GM12878 (cell line): ENCODE measurements around the gene SLC16A6.
"Not testable (repeated sequence)": the region's sequence is repeated elsewhere in the genome, so short reads cannot be mapped to it uniquely, and the experiment has no call there.

Experiments used
- CHD1 ChIP-seq: IDR thresholded peaks from 2 replicates; pipeline ENCODE4 v1.6.1; 2012; ENCODE audit warnings: low read depth, low read length, improper control_type of control experiment
- CTCF ChIP-seq, 3 experiments: IDR thresholded peaks in 2 of 3; conservative IDR thresholded peaks in 1 of 3; 2 replicates each; pipeline ENCODE4 v1.5.1; 2011; ENCODE audit warnings: low read depth in 3 of 3, low read length in 3 of 3, mild to moderate bottlenecking in 3 of 3, control low read depth in 2 of 3, moderate library complexity in 2 of 3, inconsistent platforms in 1 of 3, mixed read lengths in 1 of 3; ENCODE audit not compliant: control insufficient read depth in 2 of 3, insufficient read depth in 1 of 3; ENCODE audit errors: extremely low read depth in 1 of 3
- EP300 ChIP-seq, 2 experiments: fragments of 150-350 bp in 1 of 2; IDR thresholded peaks; 2 replicates each; pipeline ENCODE4 v1.6.1; 2011 to 2012; ENCODE audit warnings: low read depth in 2 of 2, low read length in 2 of 2, borderline replicate concordance in 1 of 2, improper control_type of control experiment in 1 of 2, inconsistent platforms in 1 of 2; ENCODE audit not compliant: control insufficient read depth in 1 of 2
- KAT2A ChIP-seq: conservative IDR thresholded peaks from 2 replicates; pipeline ENCODE4 v1.6.1; 2011; ENCODE audit warnings: low read depth, low read length; ENCODE audit not compliant: control insufficient read depth
- MAX ChIP-seq: IDR thresholded peaks from 2 replicates; pipeline ENCODE4 v1.6.1; 2012; ENCODE audit warnings: low read depth, low read length, improper control_type of control experiment
- MTA2 ChIP-seq: fragments of 450-650 bp; IDR thresholded peaks from 2 replicates; pipeline ENCODE4 v1.6.1; 2016; ENCODE audit warnings: low read depth, mild to moderate bottlenecking, moderate library complexity
- MTA3 ChIP-seq: IDR thresholded peaks from 2 replicates; pipeline ENCODE4 v1.6.1; 2012; ENCODE audit warnings: low read length, inconsistent platforms, borderline replicate concordance
- POLR2A ChIP-seq: IDR thresholded peaks from 2 replicates; pipeline ENCODE4 v1.6.1; 2011; ENCODE audit warnings: low read depth, mild to moderate bottlenecking, low read length
- SIN3A ChIP-seq: IDR thresholded peaks from 2 replicates; pipeline ENCODE4 v1.6.1; 2012; ENCODE audit warnings: low read depth, low read length, improper control_type of control experiment
- ZNF274 ChIP-seq: IDR thresholded peaks from one replicate; pipeline ENCODE4 v1.8.0; 2011; ENCODE audit not compliant: insufficient read length, insufficient read depth
- ZSCAN29 ChIP-seq: fragments of 450-650 bp; IDR thresholded peaks from 2 replicates; pipeline ENCODE4 v1.6.1; 2017; ENCODE audit warnings: mild to moderate bottlenecking, moderate library complexity
- TF ChIP-seq, protein P1 (sequence below): IDR thresholded peaks from 2 replicates; pipeline ENCODE4 v1.6.1; 2012; ENCODE audit warnings: mild to moderate bottlenecking, low read depth, low read length
- TF ChIP-seq, protein P2 (sequence below): fragments of 150-350 bp; IDR thresholded peaks from 2 replicates; pipeline ENCODE4 v1.6.1; 2016; ENCODE audit warnings: low read depth, low read length

- TF ChIP-seq CTCF (IDR thresholded peaks at IDR 0.05 in 2 of 3, conservative IDR thresholded peaks at IDR 0.05 in 1 of 3; ENCODE audit: control insufficient read depth in 2 of 3, extremely low read depth in 1 of 3, insufficient read depth in 1 of 3, low read depth in 3 of 3, low read length in 3 of 3); SIN3A; ZNF274; MTA2; EP300 (IDR thresholded peaks at IDR 0.05; ENCODE audit: borderline replicate concordance in 1 of 2, control insufficient read depth in 1 of 2, low read depth in 2 of 2, low read length in 2 of 2); CHD1; MAX; MTA3; KAT2A; POLR2A; ZSCAN29: not testable (repeated sequence)
- TF ChIP-seq, protein P1, sequence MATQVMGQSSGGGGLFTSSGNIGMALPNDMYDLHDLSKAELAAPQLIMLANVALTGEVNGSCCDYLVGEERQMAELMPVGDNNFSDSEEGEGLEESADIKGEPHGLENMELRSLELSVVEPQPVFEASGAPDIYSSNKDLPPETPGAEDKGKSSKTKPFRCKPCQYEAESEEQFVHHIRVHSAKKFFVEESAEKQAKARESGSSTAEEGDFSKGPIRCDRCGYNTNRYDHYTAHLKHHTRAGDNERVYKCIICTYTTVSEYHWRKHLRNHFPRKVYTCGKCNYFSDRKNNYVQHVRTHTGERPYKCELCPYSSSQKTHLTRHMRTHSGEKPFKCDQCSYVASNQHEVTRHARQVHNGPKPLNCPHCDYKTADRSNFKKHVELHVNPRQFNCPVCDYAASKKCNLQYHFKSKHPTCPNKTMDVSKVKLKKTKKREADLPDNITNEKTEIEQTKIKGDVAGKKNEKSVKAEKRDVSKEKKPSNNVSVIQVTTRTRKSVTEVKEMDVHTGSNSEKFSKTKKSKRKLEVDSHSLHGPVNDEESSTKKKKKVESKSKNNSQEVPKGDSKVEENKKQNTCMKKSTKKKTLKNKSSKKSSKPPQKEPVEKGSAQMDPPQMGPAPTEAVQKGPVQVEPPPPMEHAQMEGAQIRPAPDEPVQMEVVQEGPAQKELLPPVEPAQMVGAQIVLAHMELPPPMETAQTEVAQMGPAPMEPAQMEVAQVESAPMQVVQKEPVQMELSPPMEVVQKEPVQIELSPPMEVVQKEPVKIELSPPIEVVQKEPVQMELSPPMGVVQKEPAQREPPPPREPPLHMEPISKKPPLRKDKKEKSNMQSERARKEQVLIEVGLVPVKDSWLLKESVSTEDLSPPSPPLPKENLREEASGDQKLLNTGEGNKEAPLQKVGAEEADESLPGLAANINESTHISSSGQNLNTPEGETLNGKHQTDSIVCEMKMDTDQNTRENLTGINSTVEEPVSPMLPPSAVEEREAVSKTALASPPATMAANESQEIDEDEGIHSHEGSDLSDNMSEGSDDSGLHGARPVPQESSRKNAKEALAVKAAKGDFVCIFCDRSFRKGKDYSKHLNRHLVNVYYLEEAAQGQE = not testable (repeated sequence)
- TF ChIP-seq, protein P2, sequence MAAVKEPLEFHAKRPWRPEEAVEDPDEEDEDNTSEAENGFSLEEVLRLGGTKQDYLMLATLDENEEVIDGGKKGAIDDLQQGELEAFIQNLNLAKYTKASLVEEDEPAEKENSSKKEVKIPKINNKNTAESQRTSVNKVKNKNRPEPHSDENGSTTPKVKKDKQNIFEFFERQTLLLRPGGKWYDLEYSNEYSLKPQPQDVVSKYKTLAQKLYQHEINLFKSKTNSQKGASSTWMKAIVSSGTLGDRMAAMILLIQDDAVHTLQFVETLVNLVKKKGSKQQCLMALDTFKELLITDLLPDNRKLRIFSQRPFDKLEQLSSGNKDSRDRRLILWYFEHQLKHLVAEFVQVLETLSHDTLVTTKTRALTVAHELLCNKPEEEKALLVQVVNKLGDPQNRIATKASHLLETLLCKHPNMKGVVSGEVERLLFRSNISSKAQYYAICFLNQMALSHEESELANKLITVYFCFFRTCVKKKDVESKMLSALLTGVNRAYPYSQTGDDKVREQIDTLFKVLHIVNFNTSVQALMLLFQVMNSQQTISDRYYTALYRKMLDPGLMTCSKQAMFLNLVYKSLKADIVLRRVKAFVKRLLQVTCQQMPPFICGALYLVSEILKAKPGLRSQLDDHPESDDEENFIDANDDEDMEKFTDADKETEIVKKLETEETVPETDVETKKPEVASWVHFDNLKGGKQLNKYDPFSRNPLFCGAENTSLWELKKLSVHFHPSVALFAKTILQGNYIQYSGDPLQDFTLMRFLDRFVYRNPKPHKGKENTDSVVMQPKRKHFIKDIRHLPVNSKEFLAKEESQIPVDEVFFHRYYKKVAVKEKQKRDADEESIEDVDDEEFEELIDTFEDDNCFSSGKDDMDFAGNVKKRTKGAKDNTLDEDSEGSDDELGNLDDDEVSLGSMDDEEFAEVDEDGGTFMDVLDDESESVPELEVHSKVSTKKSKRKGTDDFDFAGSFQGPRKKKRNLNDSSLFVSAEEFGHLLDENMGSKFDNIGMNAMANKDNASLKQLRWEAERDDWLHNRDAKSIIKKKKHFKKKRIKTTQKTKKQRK = not testable (repeated sequence)
These were observed 25.1 kb downstream of the SLC16A6 start for GRCh38 chr17:68265833-68266232.
